Thoracic aorta (tissue), 2 donors: ENCODE data around the gene FGGY. TPM values are rescaled to one million over a fixed set of nuclear protein-coding genes. Genes with fewer than 3 reads are reported as not detected.

Experiments used
- ATAC-seq: fragments of 150-250 bp; one replicate; pipeline ENCODE4 v1.8.0; 2017; ENCODE audit warnings: low read depth; ENCODE audit not compliant: insufficient number of reproducible peaks, low FRiP score
- DNase-seq: peaks from one replicate; pipeline ENCODE4 v3.0.0-alpha.2; 2020; ENCODE audit warnings: low spot score
- H3K27ac ChIP-seq, 2 donors: fragments of 200-600 bp; sonication (generic); 1 replicate in 1 of 2; 2 replicates in 1 of 2; pipeline ENCODE4 v1.5.1; 2016; ENCODE audit warnings: mild to moderate bottlenecking in 2 of 2, moderate library complexity in 2 of 2
- H3K27me3 ChIP-seq: fragments of 200-600 bp; sonication (generic); replicated peaks from 2 replicates; pipeline ENCODE4 v1.6.0; 2016; ENCODE audit warnings: mild to moderate bottlenecking; ENCODE audit not compliant: insufficient read depth
- H3K36me3 ChIP-seq: fragments of 200-600 bp; sonication (generic); one replicate; pipeline ENCODE4 v1.5.1; 2016
- H3K4me1 ChIP-seq, 2 donors: fragments of 200-600 bp; sonication (generic); 1 replicate in 1 of 2; 2 replicates in 1 of 2; pipeline versions ENCODE4 v1.5.1 to v1.6.0; 2016; ENCODE audit warnings: low read depth in 2 of 2, mild to moderate bottlenecking in 1 of 2; ENCODE audit not compliant: control insufficient read depth in 1 of 2
- H3K4me3 ChIP-seq: fragments of 200-600 bp; sonication (generic); 2 replicates; pipeline ENCODE4 v1.5.1; 2016; ENCODE audit warnings: mild to moderate bottlenecking
- H3K9me3 ChIP-seq: fragments of 200-600 bp; sonication (generic); 2 replicates; pipeline ENCODE4 v1.5.1; 2016
- CTCF ChIP-seq: fragments of 200-600 bp; sonication (generic); IDR thresholded peaks from one replicate; pipeline ENCODE4 v1.5.1; 2019; ENCODE audit warnings: antibody characterized with exemption
- total RNA-seq, 2 donors: library from RNA; depleted of rRNA; stranded (reverse); fragments of >200 nt; gene quantifications; one replicate each; pipeline versions ENCODE4 v1.1.0 to v1.2.3, GENCODE V29; 2016

FGGY gene
- total RNA-seq, 2 donors from 2014 or later = 6.5 to 9.9 TPM

GRCh38 chr1:59481881-59482505, 185.1 kb downstream of the FGGY start:
- TF ChIP-seq CTCF = no peak
- Histone ChIP-seq H3K27me3 (no peaks in the 10 kb centered on the region), H3K4me1 (peaks cover 2 to 14% of the 10 kb centered on the region in 2 donors), H3K4me3 (no peak overlapping the region), H3K9me3 (no peaks in the 10 kb centered on the region), H3K36me3 (no peaks in the 10 kb centered on the region), H3K27ac (no peak overlapping the region)
- ATAC-seq = no peak
- no peak for DNase-seq

DNA sequence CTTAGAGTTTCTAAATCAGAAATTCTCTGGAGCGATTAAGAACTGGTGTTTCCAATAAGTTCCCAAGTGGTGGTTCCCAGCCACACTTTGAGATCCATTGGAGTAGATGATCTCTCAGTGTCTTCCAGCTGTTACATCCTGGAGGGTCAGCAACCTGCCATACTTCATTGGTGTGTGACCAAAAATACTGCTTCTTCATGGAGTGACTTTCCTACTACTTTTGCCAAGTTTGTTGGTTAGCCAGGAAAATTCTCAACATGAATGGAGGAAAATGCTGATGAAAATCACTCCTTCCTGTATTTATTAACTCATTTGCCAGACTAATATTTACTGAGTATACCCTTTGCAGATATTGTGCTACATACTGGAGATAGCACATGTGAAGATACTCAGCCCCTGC, 186.1 kb downstream of the FGGY start:
- Histone ChIP-seq H3K36me3 (no peaks in the 10 kb centered on the region), H3K27me3 (no peaks in the 10 kb centered on the region), H3K27ac (no peak overlapping the region), H3K4me3 (no peak overlapping the region), H3K9me3 (no peaks in the 10 kb centered on the region), H3K4me1 (peaks cover 2 to 14% of the 10 kb centered on the region in 2 donors)
- no peak for DNase-seq
- no peak for ATAC-seq
- no peak for TF ChIP-seq CTCF

- H3K36me3 ChIP-seq = no peaks in the 10 kb centered on the region
- no peak overlapping the region for H3K4me3 ChIP-seq
- ATAC-seq = no peak
- DNase-seq = no peak
- no peak for TF ChIP-seq CTCF
- no peaks in the 10 kb centered on the region for H3K27me3 ChIP-seq
- H3K4me1 ChIP-seq = peaks cover 2 to 14% of the 10 kb centered on the region in 2 donors
- H3K27ac ChIP-seq = no peak overlapping the region
- no peaks in the 10 kb centered on the region for H3K9me3 ChIP-seq
Measured at GRCh38 chr1:59484096-59484495, 187.2 kb downstream of the FGGY start.

- no peaks in the 10 kb centered on the region for H3K9me3 ChIP-seq
- no peak for DNase-seq
- H3K27me3 ChIP-seq = no peaks in the 10 kb centered on the region
- H3K36me3 ChIP-seq = no peaks in the 10 kb centered on the region
- H3K4me3 ChIP-seq = no peak overlapping the region
- H3K4me1 ChIP-seq = peaks cover 2 to 14% of the 10 kb centered on the region in 2 donors
- no peak overlapping the region for H3K27ac ChIP-seq
- ATAC-seq = no peak
- TF ChIP-seq CTCF = no peak
Measured at GRCh38 chr1:59485171-59485570, 188.3 kb downstream of the FGGY start.

GRCh38 chr1:59485949-59486348, 189.1 kb downstream of the FGGY start:
- DNase-seq (no peak), ATAC-seq (no peak)
- Histone ChIP-seq H3K9me3 (no peaks in the 10 kb centered on the region), H3K4me3 (no peak overlapping the region), H3K27me3 (no peaks in the 10 kb centered on the region), H3K27ac (no peak overlapping the region), H3K4me1 (peaks cover 2 to 14% of the 10 kb centered on the region in 2 donors), H3K36me3 (no peaks in the 10 kb centered on the region)
- TF ChIP-seq CTCF = no peak
